Stimulated activated CD4-positive, alpha-beta T cell treated with anti-CD3 and anti-CD28 coated beads, TNF-alpha, amount 100 ng/mL, for 48 hours (primary cell): ENCODE data around the gene FA2H.
"Not testable (repeated sequence)": the region's sequence is repeated elsewhere in the genome, so short reads cannot be mapped to it uniquely, and the experiment has no call there.

ENCODE experiments used
- DNase-seq, 3 donors: peaks; one replicate each; pipeline ENCODE4 v3.0.0-alpha.2; 2020; ENCODE audit warnings: low read depth in 3 of 3

The FA2H gene

DNA sequence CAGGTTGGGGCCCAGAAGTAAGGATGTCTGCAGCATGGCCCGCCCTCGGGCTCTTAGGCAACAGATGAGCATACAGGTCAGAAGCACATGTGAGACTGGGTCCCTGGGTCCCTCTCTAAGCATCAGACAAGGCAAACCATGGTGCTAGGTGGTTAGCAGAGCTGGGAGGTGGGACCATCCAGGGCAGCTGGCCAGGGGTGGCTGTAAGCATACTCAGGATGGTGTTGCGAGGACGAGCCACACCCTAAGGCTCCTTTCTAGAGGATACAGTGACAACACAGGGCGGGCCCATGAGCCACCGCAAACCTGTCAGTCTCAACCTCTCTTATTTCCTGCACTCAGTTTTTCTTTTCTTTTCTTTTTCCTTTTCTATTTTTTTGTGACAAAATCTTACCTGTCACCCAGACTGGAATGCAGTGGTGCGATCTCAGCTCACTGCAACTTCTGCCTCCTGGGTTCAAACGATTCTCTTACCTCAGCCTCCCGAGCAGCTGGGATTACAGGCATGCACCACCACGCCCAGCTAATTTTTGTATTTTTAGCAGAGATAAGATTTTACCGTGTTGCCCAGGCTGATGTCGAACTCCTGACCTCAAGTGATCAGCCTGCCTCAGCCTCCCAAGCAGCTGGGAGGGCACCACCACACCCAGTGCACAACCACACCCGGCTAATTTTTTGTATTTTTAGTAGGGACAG is 3.6 kb downstream of the FA2H start:
- DNase-seq: no peak

DNA sequence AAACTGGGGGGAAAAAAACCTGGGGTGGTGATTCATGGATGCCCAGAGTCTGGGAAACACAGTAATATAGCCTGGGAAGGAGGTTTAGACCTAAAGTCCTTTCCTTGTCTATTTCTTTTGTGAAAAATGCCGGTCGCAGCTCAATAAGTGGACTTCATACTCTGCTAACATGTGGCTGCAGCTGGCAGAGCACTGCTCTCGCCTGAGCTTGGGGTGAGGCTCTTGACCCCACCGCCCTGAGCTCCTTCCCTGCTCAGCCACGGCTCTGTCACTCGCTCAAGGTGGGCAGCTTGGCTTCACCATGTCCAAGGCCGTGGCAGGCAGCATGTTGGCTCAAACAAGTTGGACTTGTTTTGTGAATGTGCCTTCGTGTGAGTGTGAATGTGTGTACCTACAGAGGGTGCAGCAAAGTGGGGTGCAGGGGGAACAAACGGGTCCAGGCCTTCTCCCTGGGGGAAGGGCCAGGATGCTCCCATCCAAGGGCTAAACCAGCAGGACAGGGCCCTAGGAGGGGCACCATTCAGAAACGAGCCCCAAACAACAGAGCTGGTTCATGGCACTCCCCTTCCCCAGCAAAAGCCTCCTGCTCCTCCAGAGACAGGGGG is 4.9 kb downstream of the FA2H start:
- DNase-seq: no peak

DNA sequence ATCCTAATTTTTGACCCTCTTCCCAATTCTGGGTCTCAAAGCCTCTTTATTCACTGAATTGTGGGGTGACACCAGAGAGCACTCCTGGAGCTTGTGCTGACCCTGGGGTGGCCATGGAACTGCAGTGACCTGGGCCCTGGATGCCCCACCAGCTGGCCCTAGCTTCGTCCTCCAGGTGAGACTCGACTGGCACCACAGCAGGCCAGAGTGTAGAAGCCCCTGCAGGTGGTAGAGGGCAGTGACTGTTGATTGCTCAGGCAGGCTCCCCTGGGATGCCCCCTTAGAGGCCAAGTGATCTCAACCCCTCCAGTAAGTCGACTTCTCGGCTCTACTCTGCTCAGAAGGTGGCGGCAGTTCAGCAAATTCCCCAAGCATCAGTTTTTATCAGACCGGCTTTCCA is 6.4 kb downstream of the FA2H start:
- DNase-seq: no peak

DNA sequence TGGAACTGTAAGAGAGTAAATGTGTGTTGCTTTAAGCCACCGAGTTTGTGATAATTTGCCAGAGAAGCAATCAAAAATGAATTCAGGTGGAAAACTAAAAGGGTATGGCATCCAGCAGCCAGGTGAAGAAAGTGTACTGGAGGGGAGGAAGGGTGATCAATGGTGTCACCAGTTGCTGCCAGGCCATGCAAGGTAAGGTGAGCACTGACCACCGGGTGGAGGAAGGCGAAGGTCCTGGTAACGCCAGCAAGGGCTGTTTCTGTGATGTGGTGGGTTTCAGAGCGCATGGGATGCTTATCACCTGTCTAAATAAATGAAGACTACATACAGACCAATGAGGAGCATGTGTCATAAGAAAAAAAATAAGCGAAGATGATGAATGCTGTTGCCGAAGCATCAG is 6.9 kb downstream of the FA2H start:
- no peak for DNase-seq

DNA sequence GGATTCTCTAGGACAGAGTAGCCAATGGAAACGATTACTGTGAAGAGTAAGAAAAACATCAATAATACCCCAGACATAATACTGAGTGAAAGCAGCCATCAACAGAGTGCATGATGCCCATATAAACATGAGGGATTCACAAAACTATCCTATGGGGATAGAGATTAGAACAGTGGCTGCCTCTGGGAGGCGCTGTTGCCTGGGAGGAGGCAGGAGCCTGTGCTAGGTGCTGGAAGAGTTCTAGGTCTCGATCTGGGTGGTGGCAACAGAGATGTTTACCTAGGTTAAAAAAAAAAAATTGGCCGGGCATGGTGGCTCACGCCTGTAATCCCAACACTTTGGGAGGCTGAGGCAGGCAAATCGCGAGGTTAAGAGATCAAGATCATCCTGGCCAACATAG is 7.9 kb downstream of the FA2H start:
- no peak for DNase-seq

DNA sequence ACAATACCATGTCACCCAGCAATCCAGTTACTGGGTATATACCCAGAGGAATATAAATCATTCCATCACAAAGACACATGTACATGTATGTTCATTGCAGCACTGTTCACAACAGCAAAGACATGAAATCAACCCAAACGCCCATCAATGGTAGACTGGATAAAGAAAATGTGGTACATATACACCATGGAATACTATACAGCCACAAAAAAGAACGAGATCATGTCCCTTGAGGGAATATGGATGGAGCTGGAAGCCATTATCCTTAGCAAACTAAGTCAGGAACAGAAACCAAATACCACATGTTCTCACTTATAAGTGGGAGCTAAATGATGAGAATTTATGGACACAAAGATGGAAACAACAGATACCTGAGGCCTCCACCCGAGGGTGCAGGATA is 10.4 kb downstream of the FA2H start:
- not testable (repeated sequence) for DNase-seq

DNA sequence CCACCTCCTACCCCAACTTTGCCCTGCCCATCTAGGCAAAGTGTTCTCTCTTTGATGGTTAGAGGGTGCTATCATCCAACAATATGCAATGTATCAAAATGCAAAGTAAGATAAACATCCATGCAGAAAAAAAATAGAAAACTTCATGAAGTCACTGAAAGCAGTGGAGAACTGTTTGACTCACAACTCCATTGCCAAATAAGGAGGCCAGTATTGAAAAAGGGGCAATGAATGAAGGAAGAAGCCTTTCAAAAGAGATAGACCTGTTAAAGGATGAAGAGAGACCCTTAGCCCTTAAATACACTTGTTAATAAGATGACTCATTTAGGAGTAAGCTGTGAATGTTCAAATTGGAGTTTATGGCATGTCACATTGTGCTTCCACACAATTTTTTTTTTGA is 13.0 kb downstream of the FA2H start:
- no peak for DNase-seq

DNA sequence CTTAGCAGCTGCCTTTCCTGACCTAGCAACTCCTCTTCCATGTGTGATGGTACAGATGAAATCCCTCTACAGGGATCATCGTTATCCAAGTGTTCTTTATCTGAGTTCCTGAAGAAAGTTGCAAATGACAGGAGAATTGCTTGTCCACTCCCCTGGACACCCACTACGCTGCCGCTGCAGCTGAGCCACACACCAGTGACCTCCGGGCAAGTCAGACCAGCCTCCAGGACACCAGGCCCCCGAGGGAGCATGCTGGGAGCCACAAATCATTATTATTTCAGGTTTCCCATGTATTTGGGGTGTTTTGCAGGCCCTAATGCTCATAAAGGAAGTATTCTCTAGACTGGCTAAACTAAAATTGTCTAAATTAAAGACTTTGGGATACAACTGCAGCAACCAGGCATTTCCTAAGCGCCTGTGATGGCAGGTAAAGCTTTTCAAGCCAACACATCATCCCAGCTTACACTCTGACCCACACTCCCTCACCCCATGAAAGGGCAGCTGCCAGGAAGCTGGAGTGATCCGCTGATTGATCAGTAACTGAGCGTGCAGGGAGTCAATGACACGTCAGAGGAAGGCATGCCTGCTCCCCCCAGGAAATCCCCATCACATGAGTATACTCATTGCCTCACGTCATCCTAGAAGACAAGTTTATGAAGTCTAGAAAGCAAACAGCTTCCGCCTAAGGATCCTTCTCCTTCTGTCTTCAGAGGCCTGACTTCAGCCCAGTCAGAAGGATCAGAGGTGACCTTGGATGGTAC is 14.4 kb downstream of the FA2H start:
- no peak for DNase-seq

DNA sequence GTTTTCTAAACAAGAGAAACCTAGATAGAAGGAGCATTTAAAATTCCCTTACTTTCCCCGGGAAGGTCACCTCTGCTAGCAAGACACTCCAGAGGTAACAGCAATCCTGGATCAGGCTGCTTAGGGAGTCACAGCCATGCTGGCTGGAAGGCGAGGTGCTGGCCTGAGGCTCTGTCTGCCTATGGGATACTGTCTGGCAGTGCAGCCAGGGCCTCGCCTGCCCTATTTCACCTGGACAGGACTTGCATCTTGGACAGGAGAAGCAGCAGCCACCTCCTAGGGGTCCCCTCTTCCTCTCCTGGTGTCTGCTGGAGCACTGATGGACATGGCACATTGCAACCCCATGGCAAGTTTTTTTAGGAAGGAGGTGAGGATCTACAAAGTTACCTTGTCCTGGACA is 15.1 kb downstream of the FA2H start:
- no peak for DNase-seq

DNA sequence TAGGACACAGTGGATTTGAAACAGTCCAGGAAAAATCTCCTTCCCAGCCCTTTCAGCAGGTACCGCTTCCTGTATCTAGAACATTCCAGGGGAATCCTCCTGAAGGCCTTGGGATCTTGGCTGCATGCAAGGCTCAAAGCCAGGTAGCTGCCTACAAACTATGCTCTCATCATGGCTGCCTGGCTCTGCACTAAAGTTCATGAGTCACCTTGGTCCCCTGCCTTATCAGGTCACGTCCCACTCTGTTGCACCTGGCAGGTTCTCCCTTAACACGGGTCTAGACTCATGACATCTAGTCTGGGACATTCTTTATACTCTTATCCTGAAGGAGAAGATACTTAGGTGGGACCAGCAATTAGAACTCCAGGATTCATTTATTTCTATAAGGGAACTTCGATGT is 15.8 kb downstream of the FA2H start:
- DNase-seq: no peak

DNA sequence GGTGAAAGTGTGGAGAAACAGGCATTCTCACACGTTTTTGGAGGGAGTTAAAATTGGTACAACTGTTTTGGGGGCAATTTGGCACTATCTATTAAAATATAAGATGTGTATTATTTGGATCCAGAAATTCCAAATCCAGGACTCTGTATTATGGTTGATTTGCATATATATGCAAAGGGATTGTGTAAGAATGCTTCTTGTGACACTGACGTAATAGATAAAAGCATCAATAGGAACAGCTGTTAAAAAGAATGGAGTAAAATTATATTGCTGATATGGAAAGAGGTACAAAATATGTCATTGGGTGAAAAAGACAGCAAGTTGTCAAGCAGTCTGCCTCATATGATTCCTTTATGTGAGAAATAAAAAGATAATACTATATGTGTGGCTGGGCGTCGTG is 17.3 kb downstream of the FA2H start:
- DNase-seq: no peak

DNA sequence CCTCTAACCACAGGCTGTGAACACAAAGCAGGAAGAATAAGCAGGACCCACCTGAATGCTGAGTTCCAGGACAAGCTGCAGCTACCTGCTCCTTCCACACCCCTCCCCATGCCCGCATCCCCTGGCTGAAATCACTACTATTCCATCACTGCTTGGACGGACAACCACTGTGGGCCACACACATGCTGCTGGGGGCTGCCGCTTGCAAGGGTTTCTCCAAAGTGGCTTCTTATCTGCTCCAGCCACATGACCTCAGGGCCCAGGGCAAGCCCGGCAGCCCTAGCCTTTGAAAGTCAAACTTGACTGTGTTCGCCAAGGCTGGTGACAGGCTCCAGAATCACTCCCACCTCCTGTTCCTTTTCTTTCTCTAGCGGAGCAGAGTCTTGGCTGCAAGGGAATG is 18.4 kb downstream of the FA2H start:
- DNase-seq: no peak

DNA sequence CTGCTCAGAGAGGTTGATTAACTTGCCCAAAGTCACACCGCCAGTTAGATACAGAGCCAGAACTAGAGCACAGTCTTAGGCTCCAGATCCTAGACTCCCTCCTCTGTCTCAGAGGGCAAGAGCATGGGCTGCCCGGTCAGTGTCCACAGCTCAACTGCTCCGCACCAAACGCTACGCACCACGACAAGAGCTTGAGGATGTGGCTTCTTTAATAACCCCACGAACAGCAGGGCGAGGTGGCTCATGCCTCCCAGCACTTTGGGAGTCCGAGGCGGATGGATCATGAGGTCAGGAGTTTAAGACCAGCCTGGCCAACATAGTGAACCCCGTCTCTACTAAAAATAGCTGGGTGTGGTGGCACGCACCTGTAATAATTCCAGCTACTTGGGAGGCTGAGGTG is 21.4 kb downstream of the FA2H start:
- DNase-seq: no peak

DNA sequence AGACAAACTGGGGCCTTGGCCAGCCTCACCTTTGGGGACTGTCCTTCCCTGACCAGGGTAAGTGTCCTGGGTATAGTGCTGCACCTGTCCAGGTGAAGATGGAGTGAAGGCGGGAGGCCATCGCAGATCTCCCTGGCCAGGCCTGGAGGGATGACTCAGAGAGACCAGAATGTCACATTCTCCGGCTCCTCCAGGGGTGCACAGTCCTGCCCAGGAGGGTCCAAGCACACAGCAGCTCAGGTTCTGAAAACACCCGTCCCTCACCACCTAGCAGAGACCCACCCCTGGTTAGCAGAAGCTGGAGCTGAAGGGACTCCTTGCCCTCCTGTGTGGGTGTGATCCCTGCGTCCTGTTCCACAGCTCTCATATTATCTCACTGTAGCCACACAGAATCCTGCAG is 21.9 kb downstream of the FA2H start:
- no peak for DNase-seq

DNA sequence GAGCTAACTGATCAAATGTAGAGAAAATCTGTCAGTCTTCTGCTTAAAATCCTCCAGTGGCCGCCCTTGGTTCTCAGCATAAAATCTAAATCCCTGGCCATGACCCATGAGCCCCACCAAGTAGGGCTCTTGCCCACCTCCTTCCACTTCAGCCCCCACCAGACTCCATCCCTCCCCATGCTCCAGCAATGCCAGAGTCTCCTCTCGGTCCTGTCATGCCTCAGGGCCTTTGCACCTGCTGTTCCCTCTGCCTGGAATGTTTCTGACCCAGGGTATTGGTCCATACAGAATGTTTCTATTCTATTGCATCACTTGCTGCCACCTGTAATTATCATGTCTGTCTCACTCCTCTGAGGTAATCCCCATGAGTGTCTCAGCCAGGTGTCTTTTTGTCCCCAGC is 22.4 kb downstream of the FA2H start:
- DNase-seq: no peak

DNA sequence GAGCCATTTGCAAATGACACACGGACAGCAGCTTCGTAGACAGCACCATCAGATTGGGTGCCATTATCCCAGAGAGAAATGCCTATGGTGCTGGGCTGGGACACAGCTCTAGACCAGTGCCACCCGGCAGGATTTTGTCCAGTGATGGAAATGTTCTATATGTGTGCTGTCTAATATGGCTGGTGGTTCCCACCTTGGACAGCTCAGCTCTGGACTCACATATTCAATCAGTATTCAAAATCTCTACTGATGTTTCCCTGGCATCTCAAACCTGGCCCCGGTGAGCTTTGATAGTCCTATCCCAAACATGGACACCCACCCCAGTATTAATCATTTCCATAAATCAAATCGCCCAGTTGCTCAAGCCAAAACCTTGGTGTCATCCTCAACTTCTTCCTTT is 23.0 kb downstream of the FA2H start:
- no peak for DNase-seq

DNA sequence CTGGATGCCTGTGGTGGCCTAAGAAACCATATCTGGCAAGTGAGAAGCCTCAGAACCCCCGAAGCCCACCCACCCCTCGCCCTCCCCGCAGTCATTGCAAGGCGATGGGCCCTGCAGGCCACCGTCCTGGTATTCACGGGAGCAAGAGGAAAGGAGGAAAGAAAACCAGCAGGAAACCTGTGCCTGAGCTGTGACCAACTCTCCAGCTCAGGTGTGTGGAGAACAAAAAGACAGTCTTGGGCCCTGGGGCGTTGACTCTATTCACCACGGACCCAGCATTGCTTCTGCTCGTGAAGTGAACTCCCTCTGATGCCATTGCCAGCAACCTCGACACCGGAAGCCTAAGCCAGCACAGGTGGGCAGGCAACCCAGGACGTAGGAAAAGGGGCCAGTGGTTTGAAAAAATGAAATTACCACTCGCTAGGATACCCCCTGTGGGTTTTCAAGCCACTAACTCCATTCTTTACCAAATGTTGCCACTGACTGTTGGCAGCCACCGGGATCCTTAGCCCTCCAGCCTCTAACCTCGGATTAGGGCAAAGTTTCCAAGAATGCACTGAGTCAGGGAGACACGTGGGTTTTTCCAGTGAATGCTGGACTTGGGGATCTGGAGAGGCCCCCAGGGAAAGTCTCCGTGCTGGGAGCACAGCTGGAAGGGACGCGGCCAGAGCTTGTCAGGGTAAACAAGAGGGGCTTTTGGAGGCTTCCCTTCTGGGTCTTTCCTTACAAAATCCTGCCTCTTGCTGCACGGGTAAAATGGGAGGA is 25.1 kb downstream of the FA2H start:
- no peak for DNase-seq

DNA sequence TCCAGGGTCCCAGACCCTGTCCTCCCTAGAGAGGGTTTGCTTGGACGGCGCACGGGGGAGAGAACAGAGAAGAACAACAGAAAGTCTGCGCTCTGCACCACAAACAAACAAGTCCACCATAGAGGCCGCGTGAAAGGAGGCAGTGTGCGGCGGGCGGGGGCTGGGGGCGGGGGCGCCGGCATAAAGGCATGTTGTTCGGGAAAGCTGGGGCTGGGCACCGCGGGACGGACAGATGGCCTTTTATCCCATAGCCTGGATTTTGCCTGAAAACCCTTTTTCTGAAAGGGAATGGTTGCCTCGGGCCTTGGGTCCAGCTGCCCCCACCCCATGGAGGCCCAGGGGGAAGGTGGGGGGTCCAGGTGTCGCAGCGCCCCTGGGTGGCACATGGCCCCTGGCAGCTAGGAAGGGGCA is 26.0 kb downstream of the FA2H start:
- DNase-seq: no peak

DNA sequence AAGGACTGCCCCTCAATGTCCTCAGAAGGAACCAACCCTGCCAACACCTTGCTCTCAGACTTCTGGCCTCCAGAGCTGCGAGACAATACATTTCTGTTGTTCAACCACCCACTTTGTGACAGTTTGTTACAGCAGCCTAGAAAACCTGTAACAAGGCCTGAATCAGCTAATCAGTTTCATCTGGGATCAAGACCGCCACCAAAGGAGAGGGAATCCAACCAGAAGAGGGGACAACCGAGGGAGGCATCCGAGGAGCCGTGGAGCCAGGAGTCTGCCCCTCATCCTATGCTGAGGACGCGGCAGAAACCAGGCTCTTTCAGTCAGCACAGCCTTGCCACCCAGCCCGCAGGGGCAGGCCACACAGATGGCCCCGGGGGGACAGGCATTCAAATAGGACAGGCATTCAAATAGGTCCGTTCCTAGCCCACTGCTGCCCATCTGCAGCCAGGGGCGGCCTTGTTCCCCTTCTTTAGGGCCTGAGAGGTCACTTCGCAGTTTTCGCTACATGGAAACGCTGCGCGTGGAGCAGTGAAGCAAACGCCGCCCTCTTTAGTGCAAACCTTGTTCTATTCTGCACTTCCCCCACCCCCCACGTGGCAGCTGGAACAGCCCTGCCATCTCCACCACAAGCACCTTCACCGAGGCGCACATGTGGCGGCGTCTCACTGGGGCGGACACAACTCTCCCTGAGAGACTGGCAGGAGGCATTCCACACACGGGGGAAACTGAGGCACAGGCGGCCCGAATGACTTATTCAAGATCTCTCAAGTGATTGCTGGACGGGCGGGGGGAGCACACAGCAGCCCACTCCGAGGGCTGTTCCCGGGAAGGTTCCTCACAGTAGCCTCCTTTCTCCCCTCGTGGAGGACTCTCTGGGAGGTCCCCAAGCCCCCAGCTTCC is 26.7 kb downstream of the FA2H start:
- no peak for DNase-seq

DNA sequence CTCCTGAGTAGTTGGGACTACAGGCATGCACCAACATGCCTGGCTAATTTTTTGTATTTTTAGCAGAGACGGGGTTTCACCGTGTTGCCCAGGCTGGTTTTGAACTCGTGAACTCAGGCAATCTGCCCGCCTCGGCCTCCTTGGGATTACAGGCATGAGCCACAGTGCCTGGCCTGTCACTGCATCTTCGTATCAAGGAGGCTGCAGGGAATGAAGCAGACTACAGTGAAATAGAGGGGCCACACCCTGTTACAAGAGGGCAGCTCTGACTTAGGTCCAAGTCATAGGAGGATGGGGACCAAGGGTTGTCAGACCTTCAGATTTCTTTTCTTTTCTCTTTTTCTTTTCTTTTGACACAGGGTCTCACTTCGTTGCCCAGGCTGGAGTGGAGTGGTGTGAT is 28.7 kb downstream of the FA2H start:
- no peak for DNase-seq

DNA sequence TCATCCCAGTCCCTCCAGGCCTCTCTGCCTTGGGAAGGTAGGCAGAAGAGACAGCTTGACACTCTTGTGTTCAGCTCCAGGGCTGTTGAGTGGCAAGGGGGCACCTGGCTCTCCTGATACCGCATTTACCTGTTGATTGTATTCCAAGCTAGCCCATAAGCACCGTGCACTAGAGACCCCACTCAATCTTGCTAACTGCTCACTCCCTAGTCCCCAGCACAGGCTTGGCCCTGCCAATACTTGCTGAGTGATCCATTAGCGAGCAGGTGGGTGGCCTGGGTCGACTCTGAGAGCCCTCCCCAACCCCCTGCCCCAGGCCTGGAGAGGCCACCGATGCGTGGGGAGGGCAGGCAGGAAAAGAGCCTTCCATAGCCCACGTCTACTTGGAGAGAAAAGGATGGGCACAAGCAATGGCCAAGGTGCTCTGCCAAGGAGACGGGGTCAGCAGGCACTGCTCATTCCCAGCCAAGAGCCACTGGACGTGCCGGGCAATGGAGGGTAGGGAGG is 29.5 kb downstream of the FA2H start:
- DNase-seq: no peak
